Suprapubic skin (tissue), 3 donors: Measurements from ENCODE around the gene ARSG.

ENCODE experiments used
- POLR2A ChIP-seq, 2 donors: fragments of 450-650 bp; IDR thresholded peaks; one replicate each; pipeline ENCODE4 v1.6.1; 2017; ENCODE audit warnings: antibody characterized with exemption in 2 of 2, mild to moderate bottlenecking in 2 of 2, moderate library complexity in 2 of 2
- TF ChIP-seq, protein P1 (sequence below), 2 donors: fragments of 200-600 bp in 1 of 2; fragments of 450-650 bp in 1 of 2; sonication (generic) in 1 of 2; IDR thresholded peaks; one replicate each; pipeline ENCODE4 v1.5.1; 2016 to 2019; ENCODE audit warnings: antibody characterized with exemption in 2 of 2, mild to moderate bottlenecking in 1 of 2, moderate library complexity in 1 of 2

DNA sequence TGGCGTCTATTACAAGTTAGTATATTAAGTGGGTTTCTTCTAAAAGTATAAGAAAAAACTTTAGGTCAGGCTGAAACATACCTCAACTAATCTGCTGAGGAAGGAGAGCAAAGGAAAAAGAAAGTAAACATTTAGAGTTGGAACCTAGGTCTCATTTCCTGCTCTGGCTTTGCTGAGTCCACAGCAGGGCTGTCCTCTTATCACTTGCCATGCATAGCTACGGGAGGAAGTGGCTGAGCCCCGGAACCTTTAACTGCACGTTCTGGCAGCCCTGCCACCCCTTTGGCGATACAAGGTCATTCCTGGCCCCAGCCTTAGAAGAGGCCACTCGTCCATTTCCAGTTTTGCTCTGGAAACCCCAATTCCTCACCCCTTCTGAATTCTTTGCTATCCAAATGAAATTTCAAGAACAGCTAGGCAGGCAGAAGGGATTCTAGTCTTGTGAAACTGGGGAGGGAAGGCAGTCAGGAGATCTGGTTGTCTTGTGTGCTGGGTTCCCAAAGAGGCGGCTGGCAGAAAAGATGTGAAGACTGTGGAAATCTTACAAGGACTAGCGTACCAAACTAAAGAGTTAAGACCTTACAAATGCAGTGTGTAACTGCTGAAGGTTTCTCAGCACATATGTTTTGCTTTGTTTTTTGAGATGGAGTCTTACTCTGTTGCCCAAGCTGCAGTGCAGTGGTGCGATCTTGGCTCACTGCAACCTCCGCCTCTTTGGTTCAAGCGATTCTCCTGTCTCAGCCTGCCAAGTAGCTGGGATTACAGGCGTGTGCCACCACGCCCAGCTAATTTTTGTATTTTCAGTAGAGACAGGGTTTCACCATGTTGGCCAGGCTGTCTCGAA, 146.9 kb downstream of the ARSG start:
- TF ChIP-seq POLR2A (IDR thresholded peaks at IDR 0.05): no peak
- TF ChIP-seq, protein P1, sequence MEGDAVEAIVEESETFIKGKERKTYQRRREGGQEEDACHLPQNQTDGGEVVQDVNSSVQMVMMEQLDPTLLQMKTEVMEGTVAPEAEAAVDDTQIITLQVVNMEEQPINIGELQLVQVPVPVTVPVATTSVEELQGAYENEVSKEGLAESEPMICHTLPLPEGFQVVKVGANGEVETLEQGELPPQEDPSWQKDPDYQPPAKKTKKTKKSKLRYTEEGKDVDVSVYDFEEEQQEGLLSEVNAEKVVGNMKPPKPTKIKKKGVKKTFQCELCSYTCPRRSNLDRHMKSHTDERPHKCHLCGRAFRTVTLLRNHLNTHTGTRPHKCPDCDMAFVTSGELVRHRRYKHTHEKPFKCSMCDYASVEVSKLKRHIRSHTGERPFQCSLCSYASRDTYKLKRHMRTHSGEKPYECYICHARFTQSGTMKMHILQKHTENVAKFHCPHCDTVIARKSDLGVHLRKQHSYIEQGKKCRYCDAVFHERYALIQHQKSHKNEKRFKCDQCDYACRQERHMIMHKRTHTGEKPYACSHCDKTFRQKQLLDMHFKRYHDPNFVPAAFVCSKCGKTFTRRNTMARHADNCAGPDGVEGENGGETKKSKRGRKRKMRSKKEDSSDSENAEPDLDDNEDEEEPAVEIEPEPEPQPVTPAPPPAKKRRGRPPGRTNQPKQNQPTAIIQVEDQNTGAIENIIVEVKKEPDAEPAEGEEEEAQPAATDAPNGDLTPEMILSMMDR (IDR thresholded peaks at IDR 0.05): no peak
